Measurements from ENCODE around the gene FAM240A.

FAM240A gene

GRCh38 chr3:46626039-46626438 is 13.7 kb downstream of the FAM240A start:
- DNase-seq (ENCODE audit: low read depth in 2 of 2) = no peak

- no peak for DNase-seq (ENCODE audit: low read depth in 2 of 2)
These were observed 14.8 kb downstream of the FAM240A start for GRCh38 chr3:46627078-46627477.

- no peak for DNase-seq (ENCODE audit: low read depth in 2 of 2)
These were observed 16.6 kb downstream of the FAM240A start for GRCh38 chr3:46628901-46629369.

GRCh38 chr3:46629551-46630517 is 17.5 kb downstream of the FAM240A start:
- peak; percentile 39 to 64 for DNase-seq (ENCODE audit: low read depth in 2 of 2)

- no peak for DNase-seq (ENCODE audit: low read depth in 2 of 2)
These were observed 20.5 kb downstream of the FAM240A start for GRCh38 chr3:46632792-46633191.

GRCh38 chr3:46634856-46635255 is 22.5 kb downstream of the FAM240A start:
- DNase-seq (ENCODE audit: low read depth in 2 of 2) = no peak

- no peak for DNase-seq (ENCODE audit: low read depth in 2 of 2)
These were observed 26.9 kb downstream of the FAM240A start for GRCh38 chr3:46639221-46639620.

GRCh38 chr3:46640927-46641326 is 28.6 kb downstream of the FAM240A start:
- no peak for DNase-seq (ENCODE audit: low read depth in 2 of 2)

GRCh38 chr3:46642971-46643370 is 30.6 kb downstream of the FAM240A start:
- DNase-seq (ENCODE audit: low read depth in 2 of 2) = no peak

- DNase-seq (ENCODE audit: low read depth in 2 of 2) = no peak
These were observed 31.4 kb downstream of the FAM240A start for GRCh38 chr3:46643701-46644100.

- DNase-seq (ENCODE audit: low read depth in 2 of 2) = no peak
These were observed 34.4 kb downstream of the FAM240A start for GRCh38 chr3:46646700-46647099.

GRCh38 chr3:46648096-46648495 is 35.8 kb downstream of the FAM240A start:
- no peak for DNase-seq (ENCODE audit: low read depth in 2 of 2)

GRCh38 chr3:46649436-46649835 is 37.1 kb downstream of the FAM240A start:
- no peak for DNase-seq (ENCODE audit: low read depth in 2 of 2)

- no peak for DNase-seq (ENCODE audit: low read depth in 2 of 2)
These were observed 38.8 kb downstream of the FAM240A start for GRCh38 chr3:46651084-46651483.

GRCh38 chr3:46655271-46655670 is 42.9 kb downstream of the FAM240A start:
- DNase-seq (ENCODE audit: low read depth in 2 of 2) = no peak

- no peak for DNase-seq (ENCODE audit: low read depth in 2 of 2)
These were observed 44.6 kb downstream of the FAM240A start for GRCh38 chr3:46656778-46657556.

- no peak for DNase-seq (ENCODE audit: low read depth in 2 of 2)
These were observed 47.0 kb downstream of the FAM240A start for GRCh38 chr3:46659285-46659684.

GRCh38 chr3:46660003-46660402 is 47.7 kb downstream of the FAM240A start:
- no peak for DNase-seq (ENCODE audit: low read depth in 2 of 2)

GRCh38 chr3:46660543-46661523 is 48.5 kb downstream of the FAM240A start:
- no peak for DNase-seq (ENCODE audit: low read depth in 2 of 2)

GRCh38 chr3:46661776-46662766 is 49.7 kb downstream of the FAM240A start:
- no peak for DNase-seq (ENCODE audit: low read depth in 2 of 2)

Data from stimulated activated CD8-positive, alpha-beta memory T cell treated with anti-CD3 and anti-CD28 coated beads, Interleukin-7, amount 100 ng/mL, for 4 hours (primary cell).